H1 (cell line): ENCODE results near the gene HYAL1. TPM values are rescaled to one million over a fixed set of nuclear protein-coding genes. Genes with fewer than 3 reads are reported as not detected.

Experiments used
- BRCA1 ChIP-seq: IDR thresholded peaks from 2 replicates; pipeline ENCODE4 v1.6.1; 2012; ENCODE audit warnings: low read depth, low read length, improper control_type of control experiment
- CEBPB ChIP-seq: IDR thresholded peaks from 2 replicates; pipeline ENCODE4 v1.6.1; 2012; ENCODE audit warnings: low read depth, low read length
- CHD1 ChIP-seq: IDR thresholded peaks from 2 replicates; pipeline ENCODE4 v1.6.1; 2012; ENCODE audit warnings: low read depth, low read length, improper control_type of control experiment
- CTBP2 ChIP-seq: IDR thresholded peaks from 2 replicates; pipeline ENCODE4 v1.7.0; 2011; ENCODE audit warnings: borderline replicate concordance, mild to moderate bottlenecking, moderate library complexity, mixed read lengths, low read length; ENCODE audit not compliant: insufficient read depth, insufficient read length
- EP300 ChIP-seq, 2 experiments: IDR thresholded peaks; 1 replicate in 1 of 2; 2 replicates in 1 of 2; pipeline ENCODE4 v1.6.1; 2011 to 2012; ENCODE audit warnings: low read depth in 2 of 2, low read length in 2 of 2, mild to moderate bottlenecking in 2 of 2, borderline replicate concordance in 1 of 2, inconsistent platforms in 1 of 2, moderate library complexity in 1 of 2
- GTF2F1 ChIP-seq: IDR thresholded peaks from 2 replicates; pipeline ENCODE4 v1.6.1; 2012; ENCODE audit warnings: low read depth, low read length, improper control_type of control experiment, borderline replicate concordance
- HDAC6 ChIP-seq: IDR thresholded peaks from one replicate; pipeline ENCODE4 v1.7.1; 2012; ENCODE audit warnings: low read depth, mild to moderate bottlenecking, inconsistent platforms, low read length, moderate library complexity
- JUN ChIP-seq: IDR thresholded peaks from 2 replicates; pipeline ENCODE4 v1.6.1; 2011; ENCODE audit warnings: low read depth, mild to moderate bottlenecking, improper control_type of control experiment, low read length
- JUND ChIP-seq: IDR thresholded peaks from 2 replicates; pipeline ENCODE4 v1.6.1; 2011; ENCODE audit warnings: mild to moderate bottlenecking, improper control_type of control experiment, low read length
- KDM4A ChIP-seq: IDR thresholded peaks from one replicate; pipeline ENCODE4 v1.7.1; 2012; ENCODE audit warnings: low read depth, mild to moderate bottlenecking, moderate library complexity, low read length, inconsistent platforms; ENCODE audit not compliant: severe bottlenecking
- POU5F1 ChIP-seq: IDR thresholded peaks from 2 replicates; pipeline ENCODE4 v1.6.1; 2011; ENCODE audit warnings: low read depth, mild to moderate bottlenecking, low read length, moderate library complexity
- RXRA ChIP-seq: IDR thresholded peaks from 2 replicates; pipeline ENCODE4 v1.6.1; 2011; ENCODE audit warnings: low read depth, mild to moderate bottlenecking, low read length, moderate library complexity; ENCODE audit not compliant: insufficient read depth
- SIN3A ChIP-seq, 2 experiments: IDR thresholded peaks in 1 of 2; conservative IDR thresholded peaks in 1 of 2; 2 replicates each; pipeline ENCODE4 v1.6.1; 2011 to 2012; ENCODE audit warnings: low read length in 2 of 2, improper control_type of control experiment in 1 of 2, low read depth in 1 of 2, mild to moderate bottlenecking in 1 of 2
- SIRT6 ChIP-seq: IDR thresholded peaks from one replicate; pipeline ENCODE4 v1.7.1; 2012; ENCODE audit warnings: low read length, inconsistent platforms
- SIX5 ChIP-seq: IDR thresholded peaks from 2 replicates; pipeline ENCODE4 v1.6.1; 2011; ENCODE audit warnings: mild to moderate bottlenecking, low read depth, low read length
- SRF ChIP-seq: IDR thresholded peaks from 2 replicates; pipeline ENCODE4 v1.6.1; 2011; ENCODE audit warnings: mild to moderate bottlenecking, low read depth, low read length, moderate library complexity
- TAF1 ChIP-seq: IDR thresholded peaks from 2 replicates; pipeline ENCODE4 v1.6.1; 2011; ENCODE audit warnings: mild to moderate bottlenecking, low read depth, low read length
- TBP ChIP-seq: IDR thresholded peaks from 2 replicates; pipeline ENCODE4 v1.6.1; 2011; ENCODE audit warnings: low read depth, low read length, improper control_type of control experiment
- polyA plus RNA-seq, 7 experiments: library from polyadenylated mRNA; depleted of rRNA in 3 of 7; stranded (reverse) in 5 of 7; unstranded in 2 of 7; fragments of >200 nt in 5 of 7; fragments of 200-250 nt in 2 of 7; gene quantifications; 1 replicate in 5 of 7; 2 replicates in 1 of 7; 4 replicates in 1 of 7; pipeline versions ENCODE4 v1.2.1 to v1.2.3, GENCODE V29; 2011 to 2013; ENCODE audit warnings: missing spikeins in 2 of 7, mixed read lengths in 2 of 7
- total RNA-seq: library from RNA; stranded (reverse); fragmentation: NEBNext Ultra II Directional; extraction: Animal tissue kit (Norgen Biotek cat#: 25700); gene quantifications from 2 replicates; pipeline ENCODE4 v1.2.1, GENCODE V29; 2021
- TF ChIP-seq, protein P1 (sequence below), 3 experiments: IDR thresholded peaks; 1 replicate in 2 of 3; 2 replicates in 1 of 3; pipeline versions ENCODE4 v1.5.1 to v1.6.1; 2011; ENCODE audit warnings: low read length in 3 of 3, mild to moderate bottlenecking in 3 of 3, inconsistent platforms in 2 of 3, low read depth in 1 of 3, moderate library complexity in 1 of 3; ENCODE audit not compliant: insufficient read depth in 1 of 3; ENCODE audit errors: control extremely low read depth in 1 of 3
- TF ChIP-seq, protein P2 (sequence below): IDR thresholded peaks from 2 replicates; pipeline ENCODE4 v1.6.1; 2012; ENCODE audit warnings: inconsistent platforms
- TF ChIP-seq, protein P3 (sequence below): IDR thresholded peaks from 2 replicates; pipeline ENCODE4 v1.6.1; 2012; ENCODE audit warnings: inconsistent platforms

The HYAL1 gene
- total and polyA plus RNA-seq, 2 of the 8 experiments (the other 6 are each of a cell fraction or from before 2014, with no cell fraction given) = 2.0 to 5.4 TPM

DNA sequence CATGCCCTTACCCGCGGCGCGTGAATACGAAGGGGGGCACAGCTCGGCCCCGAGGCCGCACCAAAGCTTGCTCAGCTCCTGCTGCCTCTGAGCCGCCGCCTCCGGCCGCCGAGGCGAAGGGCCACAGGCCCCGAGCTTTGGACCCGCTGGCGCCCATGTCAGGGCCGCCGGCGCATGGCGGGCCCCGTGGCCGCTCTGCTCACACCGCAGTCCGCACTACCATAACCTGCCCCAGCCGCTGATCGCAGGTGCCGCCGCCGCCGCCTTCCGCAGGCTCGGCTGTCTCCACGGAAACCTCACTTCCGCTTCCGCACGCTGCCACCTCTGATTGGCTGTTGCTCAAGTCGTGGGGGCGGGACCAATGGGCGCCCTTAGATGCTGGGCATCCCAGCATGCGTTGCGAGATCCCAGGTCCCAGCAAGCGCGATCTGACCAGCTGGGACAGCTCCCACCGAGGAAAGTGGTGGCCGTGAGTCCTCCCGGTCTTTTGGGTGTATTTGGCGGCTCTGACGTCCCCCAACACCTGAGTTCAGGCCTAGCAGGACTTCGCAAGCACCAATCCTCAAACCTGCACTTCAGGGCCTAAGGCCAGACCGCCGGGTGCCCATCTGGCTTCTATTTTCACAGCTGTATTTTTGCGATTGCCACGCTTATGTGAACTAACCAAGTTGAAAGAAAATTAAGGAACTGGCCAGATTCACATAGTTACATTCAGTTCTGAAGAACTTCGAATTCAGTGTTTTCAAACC lies 24.7 kb upstream of the HYAL1 start, which contains the start of gene TUSC2 (continued):
- TF ChIP-seq CHD1 (no peak), GTF2F1 (no peak), TBP (peak; percentile 78), KDM4A (peak; percentile 88), SIRT6 (no peak), HDAC6 (no peak), EP300 (IDR thresholded peaks at IDR 0.05; ENCODE audit: borderline replicate concordance in 1 of 2, low read depth in 2 of 2, low read length in 2 of 2) (no peak), SIX5 (no peak), TAF1 (peak; percentile 84), SIN3A (conservative IDR thresholded peaks at IDR 0.05 in 1 of 2, IDR thresholded peaks at IDR 0.05 in 1 of 2; ENCODE audit: low read depth in 1 of 2, low read length in 2 of 2) (peak; percentile 40 to 76; a peak in 1 of 4 replicates), JUND (no peak), BRCA1 (no peak), CTBP2 (no peak), SRF (no peak), JUN (no peak), RXRA (no peak), CEBPB (no peak), POU5F1 (no peak)
- TF ChIP-seq, protein P1, sequence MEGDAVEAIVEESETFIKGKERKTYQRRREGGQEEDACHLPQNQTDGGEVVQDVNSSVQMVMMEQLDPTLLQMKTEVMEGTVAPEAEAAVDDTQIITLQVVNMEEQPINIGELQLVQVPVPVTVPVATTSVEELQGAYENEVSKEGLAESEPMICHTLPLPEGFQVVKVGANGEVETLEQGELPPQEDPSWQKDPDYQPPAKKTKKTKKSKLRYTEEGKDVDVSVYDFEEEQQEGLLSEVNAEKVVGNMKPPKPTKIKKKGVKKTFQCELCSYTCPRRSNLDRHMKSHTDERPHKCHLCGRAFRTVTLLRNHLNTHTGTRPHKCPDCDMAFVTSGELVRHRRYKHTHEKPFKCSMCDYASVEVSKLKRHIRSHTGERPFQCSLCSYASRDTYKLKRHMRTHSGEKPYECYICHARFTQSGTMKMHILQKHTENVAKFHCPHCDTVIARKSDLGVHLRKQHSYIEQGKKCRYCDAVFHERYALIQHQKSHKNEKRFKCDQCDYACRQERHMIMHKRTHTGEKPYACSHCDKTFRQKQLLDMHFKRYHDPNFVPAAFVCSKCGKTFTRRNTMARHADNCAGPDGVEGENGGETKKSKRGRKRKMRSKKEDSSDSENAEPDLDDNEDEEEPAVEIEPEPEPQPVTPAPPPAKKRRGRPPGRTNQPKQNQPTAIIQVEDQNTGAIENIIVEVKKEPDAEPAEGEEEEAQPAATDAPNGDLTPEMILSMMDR (IDR thresholded peaks at IDR 0.05; ENCODE audit: control extremely low read depth in 1 of 3, insufficient read depth in 1 of 3, low read depth in 1 of 3, low read length in 3 of 3) = peak in 1 of 3 experiments; percentile 3; a peak in 1 of 4 replicates
- TF ChIP-seq, protein P2, sequence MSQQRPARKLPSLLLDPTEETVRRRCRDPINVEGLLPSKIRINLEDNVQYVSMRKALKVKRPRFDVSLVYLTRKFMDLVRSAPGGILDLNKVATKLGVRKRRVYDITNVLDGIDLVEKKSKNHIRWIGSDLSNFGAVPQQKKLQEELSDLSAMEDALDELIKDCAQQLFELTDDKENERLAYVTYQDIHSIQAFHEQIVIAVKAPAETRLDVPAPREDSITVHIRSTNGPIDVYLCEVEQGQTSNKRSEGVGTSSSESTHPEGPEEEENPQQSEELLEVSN = no peak
- TF ChIP-seq, protein P3, sequence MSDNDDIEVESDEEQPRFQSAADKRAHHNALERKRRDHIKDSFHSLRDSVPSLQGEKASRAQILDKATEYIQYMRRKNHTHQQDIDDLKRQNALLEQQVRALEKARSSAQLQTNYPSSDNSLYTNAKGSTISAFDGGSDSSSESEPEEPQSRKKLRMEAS = no peak; the same call in 1 of the 2 replicates
